Skeletal muscle cell (primary cell): ENCODE data around the gene HLCS.

Experiments used
- DNase-seq: peaks from one replicate; pipeline ENCODE4 v3.0.0-alpha.2; 2010; ENCODE audit warnings: low read depth
- H3K4me3 ChIP-seq: 2 replicates; pipeline ENCODE4 v1.5.1; 2011; ENCODE audit warnings: low read depth, mild to moderate bottlenecking, control low read depth, low read length, moderate library complexity

The HLCS gene

GRCh38 chr21:36766511-36766910, 200.0 kb downstream of the HLCS start:
- no peak for DNase-seq
- H3K4me3 ChIP-seq, result no peak overlapping the region

GRCh38 chr21:36765229-36765628, 201.2 kb downstream of the HLCS start:
- no peak overlapping the region for H3K4me3 ChIP-seq
- DNase-seq, result no peak

- no peak overlapping the region for H3K4me3 ChIP-seq
- no peak for DNase-seq
These were observed 203.2 kb downstream of the HLCS start for GRCh38 chr21:36763305-36763704.

- DNase-seq, result no peak
These were observed 203.8 kb downstream of the HLCS start for GRCh38 chr21:36762642-36763041.

GRCh38 chr21:36761685-36762084, 204.8 kb downstream of the HLCS start:
- H3K4me3 ChIP-seq, result no peak overlapping the region
- no peak for DNase-seq

More at GRCh38 chr21:36762642-36763041, 203.8 kb downstream of the HLCS start:
- H3K4me3 ChIP-seq, result no peak overlapping the region

GRCh38 chr21:36759348-36760083, 207.0 kb downstream of the HLCS start:
- DNase-seq, result no peak
- no peak overlapping the region for H3K4me3 ChIP-seq

GRCh38 chr21:36757196-36757595, 209.3 kb downstream of the HLCS start:
- no peak for DNase-seq

GRCh38 chr21:36756527-36756926, 209.9 kb downstream of the HLCS start:
- no peak for DNase-seq
- no peak overlapping the region for H3K4me3 ChIP-seq

More at GRCh38 chr21:36757196-36757595, 209.3 kb downstream of the HLCS start:
- H3K4me3 ChIP-seq, result no peak overlapping the region

- H3K4me3 ChIP-seq, result no peak overlapping the region
- no peak for DNase-seq
These were observed 212.1 kb downstream of the HLCS start for GRCh38 chr21:36754241-36754898.

GRCh38 chr21:36753556-36753955, 212.9 kb downstream of the HLCS start:
- peak; percentile 43 for DNase-seq
- H3K4me3 ChIP-seq, result no peak overlapping the region

GRCh38 chr21:36751383-36751782, 215.1 kb downstream of the HLCS start:
- no peak overlapping the region for H3K4me3 ChIP-seq
- no peak for DNase-seq

- H3K4me3 ChIP-seq, result no peak overlapping the region
- DNase-seq, result no peak
These were observed 215.9 kb downstream of the HLCS start for GRCh38 chr21:36750576-36750959.

GRCh38 chr21:36749935-36750575, 216.4 kb downstream of the HLCS start:
- H3K4me3 ChIP-seq, result no peak overlapping the region
- no peak for DNase-seq

- peak overlapping the region; percentile 36 for H3K4me3 ChIP-seq
- DNase-seq, result no peak
These were observed 218.6 kb downstream of the HLCS start for GRCh38 chr21:36747815-36748383.

- no peak for DNase-seq
- peak overlapping the region; percentile 33 for H3K4me3 ChIP-seq
These were observed 219.2 kb downstream of the HLCS start for GRCh38 chr21:36747041-36747814.

GRCh38 chr21:36745459-36745858, 221.0 kb downstream of the HLCS start:
- no peak overlapping the region for H3K4me3 ChIP-seq
- DNase-seq, result no peak

- no peak overlapping the region for H3K4me3 ChIP-seq
- no peak for DNase-seq
These were observed 221.8 kb downstream of the HLCS start for GRCh38 chr21:36744560-36745231.

- no peak for DNase-seq
- no peak overlapping the region for H3K4me3 ChIP-seq
These were observed 222.3 kb downstream of the HLCS start for GRCh38 chr21:36744190-36744559.

- H3K4me3 ChIP-seq, result no peak overlapping the region
- DNase-seq, result no peak
These were observed 223.0 kb downstream of the HLCS start for GRCh38 chr21:36743446-36743845.
